Stomach (tissue), 9 donors: ENCODE measurements around the gene PRDM16. TPM values are rescaled to one million over a fixed set of nuclear protein-coding genes. Genes with fewer than 3 reads are reported as not detected.
"Not testable (repeated sequence)": the region's sequence is repeated elsewhere in the genome, so short reads cannot be mapped to it uniquely, and the experiment has no call there.

ENCODE experiments used
- DNase-seq, 2 donors: peaks; one replicate each; pipeline versions ENCODE4 v3.0.0 to v3.0.0-alpha.2; 2013 to 2019
- H3K27ac ChIP-seq, 5 donors: fragments of 200-600 bp in 4 of 5; sonication (generic) in 4 of 5; one replicate each; pipeline ENCODE4 v1.5.1; 2013 to 2019; ENCODE audit warnings: mild to moderate bottlenecking in 1 of 5, moderate library complexity in 1 of 5
- H3K27me3 ChIP-seq, 3 donors: fragments of 200-600 bp; sonication (generic); one replicate each; pipeline ENCODE4 v1.5.1; 2017 to 2019; ENCODE audit warnings: mixed run types in 1 of 3
- H3K36me3 ChIP-seq, 4 donors: fragments of 200-600 bp; sonication (generic); 1 replicate in 3 of 4; 2 replicates in 1 of 4; pipeline ENCODE4 v1.5.1; 2016 to 2019
- H3K4me1 ChIP-seq, 4 donors: fragments of 200-600 bp; sonication (generic); one replicate each; pipeline ENCODE4 v1.5.1; 2016 to 2019
- H3K4me3 ChIP-seq, 4 donors: fragments of 200-600 bp; sonication (generic) in 3 of 4; one replicate each; pipeline ENCODE4 v1.5.1; 2016 to 2019; ENCODE audit warnings: mild to moderate bottlenecking in 1 of 4
- H3K9me3 ChIP-seq, 4 donors: fragments of 200-600 bp; sonication (generic); one replicate each; pipeline ENCODE4 v1.5.1; 2016 to 2019
- EP300 ChIP-seq: sonication (generic); formaldehyde crosslinking; IDR thresholded peaks from one replicate; pipeline ENCODE4 v1.6.1; 2017; ENCODE audit warnings: antibody characterized with exemption
- POLR2A ChIP-seq, 4 donors: fragments of 450-650 bp; IDR thresholded peaks; one replicate each; pipeline ENCODE4 v1.6.1; 2016; ENCODE audit warnings: antibody characterized with exemption in 4 of 4, control low read depth in 2 of 4, mild to moderate bottlenecking in 1 of 4, moderate library complexity in 1 of 4
- POLR2AphosphoS5 ChIP-seq, 3 donors: sonication (generic); formaldehyde crosslinking; IDR thresholded peaks; one replicate each; pipeline ENCODE4 v1.6.1; 2016; ENCODE audit warnings: antibody characterized with exemption in 3 of 3
- WGBS, 5 donors: extraction: QIAGEN DNeasy Blood & Tissue Kit in 3 of 5; methylation state at CpG; one replicate each; pipeline versions ENCODE4 v1.1.5 to v1.1.7; 2013 to 2018; 5-methylcytosine and 5-hydroxymethylcytosine counted together
- intact Hi-C: fragments of 100-400 bp; cut with DNase I; formaldehyde crosslinking; loops from one replicate; pipeline ENCODE4 v1.15.1; 2023; ENCODE audit warnings: low total_unique reads
- polyA plus RNA-seq, 3 donors: library from polyadenylated mRNA; stranded (reverse); fragments of 200-250 nt; gene quantifications; one replicate each; pipeline ENCODE4 v1.2.3, GENCODE V29; 2013
- total RNA-seq, 5 donors: library from RNA; depleted of rRNA; stranded (reverse); fragments of >200 nt; gene quantifications; one replicate each; pipeline versions ENCODE4 v1.1.0 to v1.2.3, GENCODE V29; 2014 to 2016
- TF ChIP-seq, protein P1 (sequence below), 7 experiments: fragments of 450-650 bp in 4 of 7; fragments of 200-600 bp in 3 of 7; sonication (generic) in 3 of 7; IDR thresholded peaks; one replicate each; pipeline ENCODE4 v1.5.1; 2016 to 2019; ENCODE audit warnings: antibody characterized with exemption in 7 of 7, control low read depth in 2 of 7, mild to moderate bottlenecking in 1 of 7
- donor health status: healthy with polysubstance abuse.
- donor health status: Bipolar disorder and iron deficiency.
- donor health status: healthy.

Gene PRDM16
- total and polyA plus RNA-seq, 8 donors = 0.29 to 222 (median 15.8) TPM

DNA sequence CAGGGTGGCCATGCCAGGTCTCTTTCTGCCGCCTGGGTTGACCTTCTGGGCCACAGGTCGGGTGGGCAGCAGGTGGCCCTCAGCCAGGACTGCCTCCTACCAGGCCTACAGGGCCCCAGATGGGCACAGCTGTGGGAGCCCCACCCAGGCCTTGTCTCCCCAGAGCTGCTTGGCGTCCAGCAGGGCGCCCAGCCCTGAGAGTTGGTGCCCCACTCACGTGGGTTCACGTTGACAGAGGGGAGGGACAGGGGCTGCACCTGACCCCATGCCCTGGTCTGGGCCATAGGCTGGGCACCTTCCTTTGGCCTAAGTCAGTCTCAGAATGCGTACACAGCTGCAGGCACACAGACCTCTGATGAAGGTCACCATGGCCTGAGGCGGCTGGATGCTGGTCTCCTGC, 16.7 kb downstream of the PRDM16 start:
- 42 to 54% (median 46%) methylated on average over 6 to 8 of the region's 8 CpGs; no CpG with 5 or more reads in 1 of the 5 donors for WGBS, 5 donors
- Histone ChIP-seq H3K27me3 (peaks cover 0 to 3% (median 0%) of the 10 kb centered on the region in 3 donors), H3K4me3 (no peak overlapping the region), H3K27ac (no peak overlapping the region), H3K9me3 (no peaks in the 10 kb centered on the region), H3K36me3 (peaks cover 0 to 3% (median under 1%) of the 10 kb centered on the region in 4 donors), H3K4me1 (peaks cover 0 to 16% (median 9%) of the 10 kb centered on the region in 4 donors)
- TF ChIP-seq, protein P1, sequence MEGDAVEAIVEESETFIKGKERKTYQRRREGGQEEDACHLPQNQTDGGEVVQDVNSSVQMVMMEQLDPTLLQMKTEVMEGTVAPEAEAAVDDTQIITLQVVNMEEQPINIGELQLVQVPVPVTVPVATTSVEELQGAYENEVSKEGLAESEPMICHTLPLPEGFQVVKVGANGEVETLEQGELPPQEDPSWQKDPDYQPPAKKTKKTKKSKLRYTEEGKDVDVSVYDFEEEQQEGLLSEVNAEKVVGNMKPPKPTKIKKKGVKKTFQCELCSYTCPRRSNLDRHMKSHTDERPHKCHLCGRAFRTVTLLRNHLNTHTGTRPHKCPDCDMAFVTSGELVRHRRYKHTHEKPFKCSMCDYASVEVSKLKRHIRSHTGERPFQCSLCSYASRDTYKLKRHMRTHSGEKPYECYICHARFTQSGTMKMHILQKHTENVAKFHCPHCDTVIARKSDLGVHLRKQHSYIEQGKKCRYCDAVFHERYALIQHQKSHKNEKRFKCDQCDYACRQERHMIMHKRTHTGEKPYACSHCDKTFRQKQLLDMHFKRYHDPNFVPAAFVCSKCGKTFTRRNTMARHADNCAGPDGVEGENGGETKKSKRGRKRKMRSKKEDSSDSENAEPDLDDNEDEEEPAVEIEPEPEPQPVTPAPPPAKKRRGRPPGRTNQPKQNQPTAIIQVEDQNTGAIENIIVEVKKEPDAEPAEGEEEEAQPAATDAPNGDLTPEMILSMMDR (IDR thresholded peaks at IDR 0.05) = no peak
- TF ChIP-seq POLR2A (IDR thresholded peaks at IDR 0.05) = no peak
- no peak for TF ChIP-seq EP300
- TF ChIP-seq POLR2AphosphoS5 (IDR thresholded peaks at IDR 0.05) = no peak
- no peak for DNase-seq
- intact Hi-C loops = no loop called here

DNA sequence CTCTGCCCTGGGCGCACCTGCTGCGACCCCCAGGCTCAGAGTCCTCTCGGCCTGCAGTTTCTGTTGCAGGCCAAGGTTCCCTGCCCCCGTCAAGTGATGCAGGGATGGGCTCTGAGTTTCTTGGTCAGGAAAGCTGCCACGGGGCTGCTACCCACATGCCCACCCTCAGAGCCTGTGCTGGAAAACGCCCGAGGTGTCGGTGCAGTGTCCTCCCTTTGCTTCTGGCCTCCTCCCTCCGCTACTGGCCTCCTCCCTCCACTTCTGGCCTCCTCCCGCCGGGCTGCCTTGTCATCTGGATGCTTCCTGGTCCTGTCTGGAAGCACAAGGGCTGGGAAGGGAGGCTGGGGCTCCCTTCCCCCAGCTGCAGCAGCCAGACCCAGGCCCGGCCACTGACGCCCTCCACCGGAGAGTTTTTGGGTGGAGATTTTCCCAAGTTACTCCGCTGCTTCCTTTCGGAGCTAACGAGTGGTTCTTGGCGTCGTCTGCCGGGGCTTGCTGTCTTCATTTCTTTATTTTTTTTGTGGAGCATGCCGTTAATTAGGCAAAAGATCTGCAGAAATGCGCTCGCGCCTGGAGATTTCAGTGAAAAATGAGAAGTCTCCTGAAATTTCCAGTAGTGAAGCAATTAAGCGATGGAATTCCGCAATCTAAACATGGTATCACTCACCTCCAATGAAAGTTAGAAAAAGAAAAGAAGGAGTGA, 17.4 kb downstream of the PRDM16 start:
- peaks cover 0 to 10% (median 1%) of the 10 kb centered on the region in 4 donors for H3K36me3 ChIP-seq
- peaks cover 0 to 3% (median 0%) of the 10 kb centered on the region in 3 donors for H3K27me3 ChIP-seq
- no peaks in the 10 kb centered on the region for H3K9me3 ChIP-seq
- peaks cover 0 to 16% (median 9%) of the 10 kb centered on the region in 4 donors for H3K4me1 ChIP-seq
- intact Hi-C loops = no loop called here
- WGBS, 5 donors = 82 to 89% (median 86%) methylated on average over 24 to 26 of the region's 26 CpGs
- H3K4me3 ChIP-seq = no peak overlapping the region
- no peak for TF ChIP-seq POLR2AphosphoS5 (IDR thresholded peaks at IDR 0.05)
- TF ChIP-seq EP300 = no peak
- no peak overlapping the region for H3K27ac ChIP-seq
- no peak for DNase-seq

DNA sequence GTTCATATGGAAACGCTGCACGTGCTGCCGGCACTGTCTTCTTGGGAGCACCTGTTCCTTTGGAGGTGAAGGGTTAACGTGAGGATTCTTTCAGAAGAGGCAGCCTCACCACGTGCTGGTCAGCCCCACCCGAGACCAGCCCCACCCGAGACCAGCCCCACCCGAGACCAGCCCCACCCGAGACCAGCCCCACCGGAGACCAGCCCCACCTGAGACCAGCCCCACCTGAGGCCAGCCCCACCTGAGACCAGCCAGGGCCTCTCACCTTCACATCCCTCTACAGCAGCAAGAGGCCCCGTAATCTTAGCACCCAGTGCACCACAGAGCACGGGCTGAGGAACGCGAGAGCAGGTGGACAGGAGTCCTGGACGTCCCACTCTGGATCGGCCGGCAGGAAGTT, 18.0 kb downstream of the PRDM16 start:
- peaks cover 0 to 14% (median 1%) of the 10 kb centered on the region in 4 donors for H3K36me3 ChIP-seq
- H3K4me1 ChIP-seq = peaks cover 0 to 16% (median 9%) of the 10 kb centered on the region in 4 donors
- H3K27ac ChIP-seq = no peak overlapping the region
- H3K27me3 ChIP-seq = peaks cover 0 to 5% (median 0%) of the 10 kb centered on the region in 3 donors
- no peak for DNase-seq
- 59 to 68% (median 64%) methylated on average over 11 to 17 of the region's 17 CpGs for WGBS, 5 donors
- no peak for TF ChIP-seq EP300
- H3K9me3 ChIP-seq = no peaks in the 10 kb centered on the region
- H3K4me3 ChIP-seq = no peak overlapping the region
- intact Hi-C loops = no loop called here

DNA sequence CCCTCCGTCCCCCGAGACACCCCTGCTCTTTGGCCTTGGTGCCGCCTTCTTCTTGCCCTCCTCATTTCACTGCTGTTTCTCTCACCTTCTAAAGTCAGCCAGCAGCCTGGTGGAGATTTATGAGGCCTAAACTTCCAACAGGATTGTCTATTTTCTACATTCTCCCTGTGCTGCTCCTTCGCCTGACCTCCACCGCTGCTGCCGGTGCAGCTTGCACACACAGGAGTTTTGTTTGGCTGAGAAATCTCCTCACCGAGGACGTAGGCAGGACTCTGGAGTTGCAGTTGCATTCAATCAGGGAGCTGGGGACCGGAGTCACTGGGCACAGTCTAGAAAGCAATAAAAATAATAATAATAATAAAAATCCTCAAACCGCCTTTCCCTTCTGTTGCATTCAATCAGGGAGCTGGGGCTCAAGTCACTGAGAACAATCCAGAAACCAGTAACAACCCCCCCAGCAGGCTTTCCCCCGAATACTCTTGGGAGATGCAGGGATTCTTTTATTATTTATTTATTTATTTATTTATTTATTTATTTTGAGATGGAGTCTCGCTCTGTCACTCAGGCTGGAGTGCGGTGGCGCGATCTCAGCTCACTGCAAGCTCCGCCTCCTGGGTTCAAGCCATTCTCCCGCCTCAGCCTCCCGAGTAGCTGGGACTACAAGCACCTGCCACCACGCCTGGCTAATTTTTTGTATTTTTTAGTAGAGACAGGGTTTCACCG, 19.1 kb downstream of the PRDM16 start:
- H3K27me3 ChIP-seq = peaks cover 0 to 14% (median 0%) of the 10 kb centered on the region in 3 donors
- intact Hi-C loops, H3K4me3 ChIP-seq, H3K27ac ChIP-seq, H3K9me3 ChIP-seq, DNase-seq: not testable (repeated sequence)
- H3K4me1 ChIP-seq = peaks cover 0 to 16% (median 6%) of the 10 kb centered on the region in 4 donors
- WGBS, 5 donors = 78 to 82% (median 79%) methylated on average over 20 of the region's 20 CpGs
- peaks cover 0 to 14% (median 1%) of the 10 kb centered on the region in 4 donors for H3K36me3 ChIP-seq

DNA sequence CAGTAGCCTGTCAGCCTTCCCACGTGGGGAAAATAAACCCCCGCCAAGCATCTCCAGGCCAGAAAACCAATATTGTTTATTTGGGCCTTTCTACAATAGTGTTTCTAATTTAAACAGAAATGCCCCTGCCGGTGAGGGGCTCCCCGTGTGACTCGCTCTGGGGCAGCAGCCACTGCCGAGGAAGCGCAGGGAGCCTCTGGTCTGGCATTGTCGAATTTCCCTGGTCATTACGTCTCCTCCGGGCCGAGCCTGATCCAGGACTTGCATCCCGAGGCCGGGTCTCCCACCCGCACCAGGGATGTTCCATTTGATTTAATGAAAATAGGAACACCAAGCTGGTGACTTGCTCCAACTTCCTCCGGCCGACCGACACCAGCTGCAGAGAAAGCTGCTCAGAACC, 20.5 kb downstream of the PRDM16 start:
- DNase-seq = no peak
- Histone ChIP-seq H3K27me3 (peaks cover 0 to 16% (median 0%) of the 10 kb centered on the region in 3 donors), H3K36me3 (peaks cover 0 to 14% (median 1%) of the 10 kb centered on the region in 4 donors), H3K4me3 (no peak overlapping the region), H3K27ac (no peak overlapping the region), H3K9me3 (no peaks in the 10 kb centered on the region), H3K4me1 (peaks cover 0 to 16% (median 14%) of the 10 kb centered on the region in 4 donors)
- intact Hi-C loops = no loop called here
- TF ChIP-seq POLR2A (IDR thresholded peaks at IDR 0.05) (no peak), POLR2AphosphoS5 (IDR thresholded peaks at IDR 0.05) (no peak), EP300 (no peak)
- TF ChIP-seq, protein P1 (IDR thresholded peaks at IDR 0.05) = no peak
- 81 to 86% (median 84%) methylated on average over 13 to 17 of the region's 17 CpGs for WGBS, 5 donors
